Measurements from ENCODE around the gene GART.

GRCh38 chr21:33568448-33568847, 26.5 kb upstream of the GART start:
- TF ChIP-seq POLR2AphosphoS5 (IDR thresholded peaks at IDR 0.05; ENCODE audit: low read depth, low read length) = no peak
- TF ChIP-seq TAF1 (IDR thresholded peaks at IDR 0.05; ENCODE audit: borderline replicate concordance, low read depth, low read length) = no peak
